H9 (cell line): ENCODE data around the gene FSTL4. TPM values are rescaled to one million over a fixed set of nuclear protein-coding genes. Genes with fewer than 3 reads are reported as not detected.

ENCODE experiments used
- DNase-seq: peaks from one replicate; pipeline ENCODE4 v3.0.0-alpha.2; 2017
- H2AFZ ChIP-seq: one replicate; pipeline ENCODE4 v1.6.1; 2013; ENCODE audit warnings: mild to moderate bottlenecking, low read length, control low read depth, moderate library complexity
- H2AK5ac ChIP-seq: 2 replicates; pipeline ENCODE4 v1.6.1; 2013; ENCODE audit warnings: low read length, control low read depth, mixed read lengths; ENCODE audit not compliant: insufficient read length
- H2BK120ac ChIP-seq: one replicate; pipeline ENCODE4 v1.6.1; 2013; ENCODE audit warnings: low read depth, mild to moderate bottlenecking, low read length, control low read depth, inconsistent platforms; ENCODE audit not compliant: poor library complexity, severe bottlenecking
- H2BK12ac ChIP-seq: 2 replicates; pipeline ENCODE4 v1.6.1; 2013; ENCODE audit warnings: low read length, control low read depth, mixed read lengths, low read depth; ENCODE audit not compliant: insufficient read length
- H2BK15ac ChIP-seq: 2 replicates; pipeline ENCODE4 v1.6.1; 2013; ENCODE audit warnings: low read depth, low read length, control low read depth
- H2BK20ac ChIP-seq: one replicate; pipeline ENCODE4 v1.6.1; 2013; ENCODE audit warnings: low read depth, mild to moderate bottlenecking, low read length, control low read depth, inconsistent platforms; ENCODE audit not compliant: poor library complexity, severe bottlenecking
- H2BK5ac ChIP-seq: 2 replicates; pipeline ENCODE4 v1.6.1; 2013; ENCODE audit warnings: low read length, control low read depth, mixed read lengths; ENCODE audit not compliant: insufficient read length
- H3K14ac ChIP-seq: 2 replicates; pipeline ENCODE4 v1.6.1; 2013; ENCODE audit warnings: low read length, control low read depth; ENCODE audit not compliant: insufficient read depth
- H3K18ac ChIP-seq: 2 replicates; pipeline ENCODE4 v1.6.1; 2013; ENCODE audit warnings: low read depth, mild to moderate bottlenecking, mixed read lengths, low read length, control low read depth; ENCODE audit not compliant: insufficient read length
- H3K23ac ChIP-seq: 2 replicates; pipeline ENCODE4 v1.6.1; 2013; ENCODE audit warnings: low read length, control low read depth, mixed read lengths, low read depth; ENCODE audit not compliant: insufficient read length
- H3K23me2 ChIP-seq: 2 replicates; pipeline ENCODE4 v1.6.1; 2013; ENCODE audit warnings: low read depth, mild to moderate bottlenecking, mixed read lengths, low read length, control low read depth; ENCODE audit not compliant: insufficient read length, poor library complexity, severe bottlenecking
- H3K27ac ChIP-seq: 2 replicates; pipeline ENCODE4 v1.5.1; 2013; ENCODE audit warnings: low read length, control low read depth, mixed read lengths, low read depth; ENCODE audit not compliant: insufficient read length
- H3K27me3 ChIP-seq: 2 replicates; pipeline ENCODE4 v1.6.1; 2013; ENCODE audit warnings: low read length, control low read depth, inconsistent platforms; ENCODE audit not compliant: insufficient read depth
- H3K4ac ChIP-seq: 2 replicates; pipeline ENCODE4 v1.6.1; 2013; ENCODE audit warnings: low read depth, mild to moderate bottlenecking, control low read depth, inconsistent platforms, low read length, moderate library complexity
- H3K4me1 ChIP-seq: 2 replicates; pipeline ENCODE4 v1.6.1; 2013; ENCODE audit warnings: low read length, control low read depth, inconsistent platforms; ENCODE audit not compliant: insufficient read depth
- H3K4me2 ChIP-seq: 2 replicates; pipeline ENCODE4 v1.6.1; 2013; ENCODE audit warnings: low read length, control low read depth, mixed read lengths; ENCODE audit not compliant: insufficient read length, insufficient read depth
- H3K56ac ChIP-seq: 2 replicates; pipeline ENCODE4 v1.6.1; 2013; ENCODE audit warnings: low read depth, mild to moderate bottlenecking, mixed read lengths, low read length, control low read depth; ENCODE audit not compliant: insufficient read length
- H3K79me1 ChIP-seq: 2 replicates; pipeline ENCODE4 v1.6.1; 2013; ENCODE audit warnings: low read depth, mild to moderate bottlenecking, moderate library complexity, low read length, control low read depth, inconsistent platforms; ENCODE audit not compliant: insufficient read depth, poor library complexity, severe bottlenecking
- H3K79me2 ChIP-seq: 2 replicates; pipeline ENCODE4 v1.6.1; 2013; ENCODE audit warnings: low read length, control low read depth, inconsistent platforms; ENCODE audit not compliant: insufficient read depth
- H3K9ac ChIP-seq: 2 replicates; pipeline ENCODE4 v1.6.1; 2013; ENCODE audit warnings: low read length, control low read depth, mixed read lengths; ENCODE audit not compliant: insufficient read length; ENCODE audit errors: extremely low read depth
- H3K9me3 ChIP-seq: one replicate; pipeline ENCODE4 v1.6.1; 2013; ENCODE audit warnings: low read depth, low read length, inconsistent platforms; ENCODE audit not compliant: control insufficient read depth
- H3T11ph ChIP-seq: one replicate; pipeline ENCODE4 v1.6.1; 2013; ENCODE audit warnings: mild to moderate bottlenecking, low read length, control low read depth, inconsistent platforms
- H4K20me1 ChIP-seq: one replicate; pipeline ENCODE4 v1.6.1; 2013; ENCODE audit not compliant: control insufficient read depth, insufficient read length, insufficient read depth
- H4K5ac ChIP-seq: 2 replicates; pipeline ENCODE4 v1.6.1; 2013; ENCODE audit warnings: low read depth, mild to moderate bottlenecking, mixed read lengths, low read length, control low read depth; ENCODE audit not compliant: insufficient read length
- H4K8ac ChIP-seq: replicated peaks from 2 replicates; pipeline ENCODE4 v1.6.1; 2013; ENCODE audit warnings: low read length, control low read depth, mixed read lengths, low read depth; ENCODE audit not compliant: insufficient read length
- H4K91ac ChIP-seq: 2 replicates; pipeline ENCODE4 v1.6.1; 2013; ENCODE audit warnings: low read depth, mild to moderate bottlenecking, moderate library complexity, mixed read lengths, low read length, control low read depth; ENCODE audit not compliant: insufficient read length
- H3K27ac Mint-ChIP-seq, 3 experiments: 2 replicates in 2 of 3; 3 replicates in 1 of 3; pipeline ENCODE4 v1.8.0; 2020 to 2021; ENCODE audit warnings: mixed read lengths in 3 of 3, mild to moderate bottlenecking in 1 of 3, moderate library complexity in 1 of 3
- H3K27me3 Mint-ChIP-seq: 2 replicates; pipeline ENCODE4 v1.8.0; 2021; ENCODE audit warnings: low read depth, mild to moderate bottlenecking, moderate library complexity, mixed read lengths
- H3K36me3 Mint-ChIP-seq, 3 experiments: 2 replicates in 2 of 3; 3 replicates in 1 of 3; pipeline ENCODE4 v1.8.0; 2020 to 2021; ENCODE audit warnings: low read depth in 3 of 3, mixed read lengths in 3 of 3; ENCODE audit not compliant: insufficient read depth in 1 of 3
- H3K4me1 Mint-ChIP-seq, 2 experiments: 2 replicates each; pipeline ENCODE4 v1.8.0; 2020; ENCODE audit warnings: mixed read lengths in 2 of 2
- H3K4me3 Mint-ChIP-seq, 2 experiments: 2 replicates in 1 of 2; 3 replicates in 1 of 2; pipeline ENCODE4 v1.8.0; 2020 to 2021; ENCODE audit warnings: mild to moderate bottlenecking in 2 of 2, mixed read lengths in 2 of 2, moderate library complexity in 1 of 2
- H3K9me3 Mint-ChIP-seq, 2 experiments: 2 replicates in 1 of 2; 3 replicates in 1 of 2; pipeline ENCODE4 v1.8.0; 2020; ENCODE audit warnings: mild to moderate bottlenecking in 2 of 2, mixed read lengths in 2 of 2, moderate library complexity in 1 of 2
- WGBS: extraction: QIAGEN DNeasy Blood & Tissue Kit; methylation state at CpG from one replicate; pipeline ENCODE4 v1.1.7; 2013; ENCODE audit warnings: missing lambda C conversion rate, low lambda C conversion rate, mixed read lengths; ENCODE audit not compliant: insufficient read length; ENCODE audit errors: extremely low coverage; 5-methylcytosine and 5-hydroxymethylcytosine counted together
- total RNA-seq: library from RNA; stranded (reverse); gene quantifications from 2 replicates; pipeline ENCODE4 v1.2.1, GENCODE V29; 2021
- TF ChIP-seq, protein P1 (sequence below): fragments of 200-600 bp; sonication (generic); conservative IDR thresholded peaks from 3 replicates; pipeline ENCODE4 v1.8.0; 2021; ENCODE audit warnings: antibody characterized with exemption, mild to moderate bottlenecking

Gene FSTL4
- total RNA-seq, 1 experiment from 2014 or later = 5.7 TPM

DNA sequence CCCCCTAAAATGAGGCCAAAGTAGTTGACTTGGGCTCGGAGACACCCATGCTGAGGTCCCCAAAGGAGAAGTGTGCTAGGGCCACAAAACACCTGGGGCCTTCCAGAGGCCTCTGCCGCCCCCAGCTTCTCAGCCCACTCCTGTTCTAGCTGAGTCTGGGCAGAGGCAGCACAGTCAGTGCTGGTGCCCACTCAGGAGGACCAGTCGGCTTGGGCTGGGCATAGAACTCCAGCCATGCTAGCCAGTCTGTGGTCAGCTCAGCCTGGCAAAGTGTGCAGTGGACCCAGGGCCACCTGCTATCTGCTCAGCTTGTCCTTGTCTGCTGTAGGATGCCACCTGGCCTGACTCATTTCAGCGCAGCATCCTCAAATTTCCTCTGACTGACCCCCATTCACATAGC lies 254.6 kb downstream of the FSTL4 start:
- H3K4me3 Mint-ChIP-seq = no peak overlapping the region
- H3K4me1 Mint-ChIP-seq = peaks cover 30 to 33% of the 10 kb centered on the region in 2 experiments
- H3K9me3 ChIP-seq = no peaks in the 10 kb centered on the region
- H3K79me2 ChIP-seq = no peaks in the 10 kb centered on the region
- WGBS = no CpG with 5 or more reads among the region's 4 CpGs
- no peak overlapping the region for H2BK120ac ChIP-seq
- no peak overlapping the region for H3T11ph ChIP-seq
- TF ChIP-seq, protein P1, sequence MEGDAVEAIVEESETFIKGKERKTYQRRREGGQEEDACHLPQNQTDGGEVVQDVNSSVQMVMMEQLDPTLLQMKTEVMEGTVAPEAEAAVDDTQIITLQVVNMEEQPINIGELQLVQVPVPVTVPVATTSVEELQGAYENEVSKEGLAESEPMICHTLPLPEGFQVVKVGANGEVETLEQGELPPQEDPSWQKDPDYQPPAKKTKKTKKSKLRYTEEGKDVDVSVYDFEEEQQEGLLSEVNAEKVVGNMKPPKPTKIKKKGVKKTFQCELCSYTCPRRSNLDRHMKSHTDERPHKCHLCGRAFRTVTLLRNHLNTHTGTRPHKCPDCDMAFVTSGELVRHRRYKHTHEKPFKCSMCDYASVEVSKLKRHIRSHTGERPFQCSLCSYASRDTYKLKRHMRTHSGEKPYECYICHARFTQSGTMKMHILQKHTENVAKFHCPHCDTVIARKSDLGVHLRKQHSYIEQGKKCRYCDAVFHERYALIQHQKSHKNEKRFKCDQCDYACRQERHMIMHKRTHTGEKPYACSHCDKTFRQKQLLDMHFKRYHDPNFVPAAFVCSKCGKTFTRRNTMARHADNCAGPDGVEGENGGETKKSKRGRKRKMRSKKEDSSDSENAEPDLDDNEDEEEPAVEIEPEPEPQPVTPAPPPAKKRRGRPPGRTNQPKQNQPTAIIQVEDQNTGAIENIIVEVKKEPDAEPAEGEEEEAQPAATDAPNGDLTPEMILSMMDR = no peak
- H2AK5ac ChIP-seq = no peak overlapping the region
- no peak for DNase-seq
- H3K9ac ChIP-seq = no peak overlapping the region
- no peak overlapping the region for H2BK5ac ChIP-seq
- H3K9me3 Mint-ChIP-seq = no peaks in the 10 kb centered on the region
- no peaks in the 10 kb centered on the region for H3K23me2 ChIP-seq
- H4K8ac ChIP-seq = no peak overlapping the region
- H4K20me1 ChIP-seq = no peaks in the 10 kb centered on the region
- H3K27me3 ChIP-seq = no peaks in the 10 kb centered on the region
- no peak overlapping the region for H4K91ac ChIP-seq
- H2BK15ac ChIP-seq = no peak overlapping the region
- no peak overlapping the region for H4K5ac ChIP-seq
- H2AFZ ChIP-seq = no peak overlapping the region
- no peak overlapping the region for H3K27ac ChIP-seq
- H3K4me2 ChIP-seq = no peak overlapping the region
- H3K14ac ChIP-seq = no peak overlapping the region
- no peak overlapping the region for H3K4ac ChIP-seq
- H3K56ac ChIP-seq = no peak overlapping the region
- H3K27ac Mint-ChIP-seq = no peak overlapping the region
- no peak overlapping the region for H2BK20ac ChIP-seq
- H3K18ac ChIP-seq = no peak overlapping the region
- no peaks in the 10 kb centered on the region; the same call in 1 of the 2 replicates for H3K27me3 Mint-ChIP-seq
- no peak overlapping the region for H3K23ac ChIP-seq
- H2BK12ac ChIP-seq = no peak overlapping the region
- H3K36me3 Mint-ChIP-seq = no peaks in the 10 kb centered on the region
- H3K4me1 ChIP-seq = peaks cover 4% of the 10 kb centered on the region; the same call in 1 of the 2 replicates
- no peaks in the 10 kb centered on the region for H3K79me1 ChIP-seq
